H9 (cell line): Measurements from ENCODE around the gene PLPP2. TPM values are rescaled to one million over a fixed set of nuclear protein-coding genes. Genes with fewer than 3 reads are reported as not detected.

Experiments used
- DNase-seq: peaks from one replicate; pipeline ENCODE4 v3.0.0-alpha.2; 2017
- H2AFZ ChIP-seq: one replicate; pipeline ENCODE4 v1.6.1; 2013; ENCODE audit warnings: mild to moderate bottlenecking, low read length, control low read depth, moderate library complexity
- H2AK5ac ChIP-seq: 2 replicates; pipeline ENCODE4 v1.6.1; 2013; ENCODE audit warnings: low read length, control low read depth, mixed read lengths; ENCODE audit not compliant: insufficient read length
- H2BK120ac ChIP-seq: one replicate; pipeline ENCODE4 v1.6.1; 2013; ENCODE audit warnings: low read depth, mild to moderate bottlenecking, low read length, control low read depth, inconsistent platforms; ENCODE audit not compliant: poor library complexity, severe bottlenecking
- H2BK12ac ChIP-seq: 2 replicates; pipeline ENCODE4 v1.6.1; 2013; ENCODE audit warnings: low read length, control low read depth, mixed read lengths, low read depth; ENCODE audit not compliant: insufficient read length
- H2BK15ac ChIP-seq: 2 replicates; pipeline ENCODE4 v1.6.1; 2013; ENCODE audit warnings: low read depth, low read length, control low read depth
- H2BK20ac ChIP-seq: one replicate; pipeline ENCODE4 v1.6.1; 2013; ENCODE audit warnings: low read depth, mild to moderate bottlenecking, low read length, control low read depth, inconsistent platforms; ENCODE audit not compliant: poor library complexity, severe bottlenecking
- H2BK5ac ChIP-seq: 2 replicates; pipeline ENCODE4 v1.6.1; 2013; ENCODE audit warnings: low read length, control low read depth, mixed read lengths; ENCODE audit not compliant: insufficient read length
- H3K14ac ChIP-seq: 2 replicates; pipeline ENCODE4 v1.6.1; 2013; ENCODE audit warnings: low read length, control low read depth; ENCODE audit not compliant: insufficient read depth
- H3K18ac ChIP-seq: 2 replicates; pipeline ENCODE4 v1.6.1; 2013; ENCODE audit warnings: low read depth, mild to moderate bottlenecking, mixed read lengths, low read length, control low read depth; ENCODE audit not compliant: insufficient read length
- H3K23ac ChIP-seq: 2 replicates; pipeline ENCODE4 v1.6.1; 2013; ENCODE audit warnings: low read length, control low read depth, mixed read lengths, low read depth; ENCODE audit not compliant: insufficient read length
- H3K23me2 ChIP-seq: 2 replicates; pipeline ENCODE4 v1.6.1; 2013; ENCODE audit warnings: low read depth, mild to moderate bottlenecking, mixed read lengths, low read length, control low read depth; ENCODE audit not compliant: insufficient read length, poor library complexity, severe bottlenecking
- H3K27ac ChIP-seq: 2 replicates; pipeline ENCODE4 v1.5.1; 2013; ENCODE audit warnings: low read length, control low read depth, mixed read lengths, low read depth; ENCODE audit not compliant: insufficient read length
- H3K27me3 ChIP-seq: 2 replicates; pipeline ENCODE4 v1.6.1; 2013; ENCODE audit warnings: low read length, control low read depth, inconsistent platforms; ENCODE audit not compliant: insufficient read depth
- H3K4ac ChIP-seq: 2 replicates; pipeline ENCODE4 v1.6.1; 2013; ENCODE audit warnings: low read depth, mild to moderate bottlenecking, control low read depth, inconsistent platforms, low read length, moderate library complexity
- H3K4me1 ChIP-seq: 2 replicates; pipeline ENCODE4 v1.6.1; 2013; ENCODE audit warnings: low read length, control low read depth, inconsistent platforms; ENCODE audit not compliant: insufficient read depth
- H3K4me2 ChIP-seq: 2 replicates; pipeline ENCODE4 v1.6.1; 2013; ENCODE audit warnings: low read length, control low read depth, mixed read lengths; ENCODE audit not compliant: insufficient read length, insufficient read depth
- H3K56ac ChIP-seq: 2 replicates; pipeline ENCODE4 v1.6.1; 2013; ENCODE audit warnings: low read depth, mild to moderate bottlenecking, mixed read lengths, low read length, control low read depth; ENCODE audit not compliant: insufficient read length
- H3K79me1 ChIP-seq: 2 replicates; pipeline ENCODE4 v1.6.1; 2013; ENCODE audit warnings: low read depth, mild to moderate bottlenecking, moderate library complexity, low read length, control low read depth, inconsistent platforms; ENCODE audit not compliant: insufficient read depth, poor library complexity, severe bottlenecking
- H3K79me2 ChIP-seq: 2 replicates; pipeline ENCODE4 v1.6.1; 2013; ENCODE audit warnings: low read length, control low read depth, inconsistent platforms; ENCODE audit not compliant: insufficient read depth
- H3K9ac ChIP-seq: 2 replicates; pipeline ENCODE4 v1.6.1; 2013; ENCODE audit warnings: low read length, control low read depth, mixed read lengths; ENCODE audit not compliant: insufficient read length; ENCODE audit errors: extremely low read depth
- H3K9me3 ChIP-seq: one replicate; pipeline ENCODE4 v1.6.1; 2013; ENCODE audit warnings: low read depth, low read length, inconsistent platforms; ENCODE audit not compliant: control insufficient read depth
- H3T11ph ChIP-seq: one replicate; pipeline ENCODE4 v1.6.1; 2013; ENCODE audit warnings: mild to moderate bottlenecking, low read length, control low read depth, inconsistent platforms
- H4K20me1 ChIP-seq: one replicate; pipeline ENCODE4 v1.6.1; 2013; ENCODE audit not compliant: control insufficient read depth, insufficient read length, insufficient read depth
- H4K5ac ChIP-seq: 2 replicates; pipeline ENCODE4 v1.6.1; 2013; ENCODE audit warnings: low read depth, mild to moderate bottlenecking, mixed read lengths, low read length, control low read depth; ENCODE audit not compliant: insufficient read length
- H4K8ac ChIP-seq: replicated peaks from 2 replicates; pipeline ENCODE4 v1.6.1; 2013; ENCODE audit warnings: low read length, control low read depth, mixed read lengths, low read depth; ENCODE audit not compliant: insufficient read length
- H4K91ac ChIP-seq: 2 replicates; pipeline ENCODE4 v1.6.1; 2013; ENCODE audit warnings: low read depth, mild to moderate bottlenecking, moderate library complexity, mixed read lengths, low read length, control low read depth; ENCODE audit not compliant: insufficient read length
- H3K27ac Mint-ChIP-seq, 3 experiments: 2 replicates in 2 of 3; 3 replicates in 1 of 3; pipeline ENCODE4 v1.8.0; 2020 to 2021; ENCODE audit warnings: mixed read lengths in 3 of 3, mild to moderate bottlenecking in 1 of 3, moderate library complexity in 1 of 3
- H3K27me3 Mint-ChIP-seq: 2 replicates; pipeline ENCODE4 v1.8.0; 2021; ENCODE audit warnings: low read depth, mild to moderate bottlenecking, moderate library complexity, mixed read lengths
- H3K36me3 Mint-ChIP-seq, 3 experiments: 2 replicates in 2 of 3; 3 replicates in 1 of 3; pipeline ENCODE4 v1.8.0; 2020 to 2021; ENCODE audit warnings: low read depth in 3 of 3, mixed read lengths in 3 of 3; ENCODE audit not compliant: insufficient read depth in 1 of 3
- H3K4me1 Mint-ChIP-seq, 2 experiments: 2 replicates each; pipeline ENCODE4 v1.8.0; 2020; ENCODE audit warnings: mixed read lengths in 2 of 2
- H3K4me3 Mint-ChIP-seq, 2 experiments: 2 replicates in 1 of 2; 3 replicates in 1 of 2; pipeline ENCODE4 v1.8.0; 2020 to 2021; ENCODE audit warnings: mild to moderate bottlenecking in 2 of 2, mixed read lengths in 2 of 2, moderate library complexity in 1 of 2
- H3K9me3 Mint-ChIP-seq, 2 experiments: 2 replicates in 1 of 2; 3 replicates in 1 of 2; pipeline ENCODE4 v1.8.0; 2020; ENCODE audit warnings: mild to moderate bottlenecking in 2 of 2, mixed read lengths in 2 of 2, moderate library complexity in 1 of 2
- WGBS: extraction: QIAGEN DNeasy Blood & Tissue Kit; methylation state at CpG from one replicate; pipeline ENCODE4 v1.1.7; 2013; ENCODE audit warnings: missing lambda C conversion rate, low lambda C conversion rate, mixed read lengths; ENCODE audit not compliant: insufficient read length; ENCODE audit errors: extremely low coverage; 5-methylcytosine and 5-hydroxymethylcytosine counted together
- total RNA-seq: library from RNA; stranded (reverse); gene quantifications from 2 replicates; pipeline ENCODE4 v1.2.1, GENCODE V29; 2021
- TF ChIP-seq, protein P1 (sequence below): fragments of 200-600 bp; sonication (generic); conservative IDR thresholded peaks from 3 replicates; pipeline ENCODE4 v1.8.0; 2021; ENCODE audit warnings: antibody characterized with exemption, mild to moderate bottlenecking

The PLPP2 gene
- total RNA-seq, 1 experiment from 2014 or later, result 143 TPM

DNA sequence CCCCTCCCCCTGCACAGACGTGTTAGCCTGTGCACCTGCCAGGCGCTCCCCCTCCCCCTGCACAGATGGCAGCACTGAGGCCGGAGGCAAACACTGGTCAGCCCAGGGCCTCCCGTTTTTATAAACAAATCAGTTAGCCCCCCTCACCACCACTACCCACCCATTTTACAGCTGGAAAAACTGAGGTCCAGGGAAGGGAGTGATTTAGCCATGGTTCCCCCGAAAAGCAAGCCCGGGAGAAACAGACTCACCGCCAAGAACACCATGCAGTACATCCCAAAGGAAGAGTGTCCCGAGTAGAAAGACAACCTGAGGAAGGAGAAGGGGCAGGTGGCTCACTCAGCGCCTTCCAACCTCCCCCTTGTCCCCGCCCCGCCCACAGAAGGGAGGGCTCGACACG is 8.7 kb downstream of the PLPP2 start:
- Histone ChIP-seq H3T11ph (no peak overlapping the region), H4K8ac (no peak overlapping the region), H2BK20ac (no peak overlapping the region), H4K20me1 (no peaks in the 10 kb centered on the region), H2BK5ac (no peak overlapping the region), H3K79me2 (no peaks in the 10 kb centered on the region), H3K23me2 (no peaks in the 10 kb centered on the region), H3K9ac (no peak overlapping the region), H3K4me2 (no peak overlapping the region), H2BK120ac (no peak overlapping the region), H3K27ac (no peak overlapping the region), H2BK15ac (no peak overlapping the region), H3K18ac (no peak overlapping the region), H3K4me1 (no peaks in the 10 kb centered on the region; the same call in 1 of the 2 replicates), H2AK5ac (no peak overlapping the region), H2AFZ (no peak overlapping the region), H3K27me3 (no peaks in the 10 kb centered on the region), H4K5ac (no peak overlapping the region), H3K56ac (no peak overlapping the region), H3K9me3 (no peaks in the 10 kb centered on the region), H3K79me1 (no peaks in the 10 kb centered on the region), H4K91ac (no peak overlapping the region), H3K4ac (no peak overlapping the region), H3K23ac (no peak overlapping the region), H2BK12ac (no peak overlapping the region), H3K14ac (no peak overlapping the region)
- WGBS, result no CpG with 5 or more reads among the region's 13 CpGs
- H3K36me3 Mint-ChIP-seq, result peaks cover 24 to 80% (median 50%) of the 10 kb centered on the region in 3 experiments
- TF ChIP-seq, protein P1, sequence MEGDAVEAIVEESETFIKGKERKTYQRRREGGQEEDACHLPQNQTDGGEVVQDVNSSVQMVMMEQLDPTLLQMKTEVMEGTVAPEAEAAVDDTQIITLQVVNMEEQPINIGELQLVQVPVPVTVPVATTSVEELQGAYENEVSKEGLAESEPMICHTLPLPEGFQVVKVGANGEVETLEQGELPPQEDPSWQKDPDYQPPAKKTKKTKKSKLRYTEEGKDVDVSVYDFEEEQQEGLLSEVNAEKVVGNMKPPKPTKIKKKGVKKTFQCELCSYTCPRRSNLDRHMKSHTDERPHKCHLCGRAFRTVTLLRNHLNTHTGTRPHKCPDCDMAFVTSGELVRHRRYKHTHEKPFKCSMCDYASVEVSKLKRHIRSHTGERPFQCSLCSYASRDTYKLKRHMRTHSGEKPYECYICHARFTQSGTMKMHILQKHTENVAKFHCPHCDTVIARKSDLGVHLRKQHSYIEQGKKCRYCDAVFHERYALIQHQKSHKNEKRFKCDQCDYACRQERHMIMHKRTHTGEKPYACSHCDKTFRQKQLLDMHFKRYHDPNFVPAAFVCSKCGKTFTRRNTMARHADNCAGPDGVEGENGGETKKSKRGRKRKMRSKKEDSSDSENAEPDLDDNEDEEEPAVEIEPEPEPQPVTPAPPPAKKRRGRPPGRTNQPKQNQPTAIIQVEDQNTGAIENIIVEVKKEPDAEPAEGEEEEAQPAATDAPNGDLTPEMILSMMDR, result no peak
- H3K4me1 Mint-ChIP-seq, result peaks cover 9 to 23% of the 10 kb centered on the region in 2 experiments
- no peaks in the 10 kb centered on the region for H3K27me3 Mint-ChIP-seq
- H3K4me3 Mint-ChIP-seq, result no peak overlapping the region
- peaks cover 0 to 2% of the 10 kb centered on the region in 2 experiments; a peak in 2 of 5 replicates for H3K9me3 Mint-ChIP-seq
- no peak overlapping the region for H3K27ac Mint-ChIP-seq
- DNase-seq, result no peak
